K562 (cell line): ENCODE results near the gene ZNF487. TPM values are rescaled to one million over a fixed set of nuclear protein-coding genes. Genes with fewer than 3 reads are reported as not detected.

Source experiments
- ATAC-seq: fragments of 200-7000 bp; cut with Tn5 transposase; 3 replicates; pipeline ENCODE4 v1.9.1; 2020; ENCODE audit warnings: moderate library complexity
- BruUV-seq: library from RNA; stranded (reverse); fragments of 400-500 nt; replicated peaks from 2 replicates; lab custom pipeline; 2021; lab: Mats Ljungman, UMichigan
- CTCF ChIA-PET: fragments of 300-600 bp; formaldehyde crosslinking; extraction: SDS; loops from one replicate; lab custom pipeline; 2021; ENCODE audit warnings: low intra/inter-chr PET ratio; lab: Yijun Ruan, JAX
- POLR2A ChIA-PET: fragments of 300-600, 350-650 bp; sonication (Branson Sonifier 250); formaldehyde crosslinking; extraction: SDS; loops from one replicate; lab custom pipeline; 2021; ENCODE audit warnings: antibody characterized with exemption, inconsistent platforms; lab: Yijun Ruan, JAX
- DNase-seq, 4 experiments: peaks; one replicate each; pipeline versions ENCODE4 v3.0.0 to v3.0.0-alpha.2; 2011 to 2018; ENCODE audit warnings: low spot score in 3 of 4, mixed read lengths in 3 of 4; ENCODE audit errors: extremely low read depth in 1 of 4
- FAIRE-seq: peaks from 2 replicates; lab custom pipeline; 2011; peaks lifted over from hg19 to GRCh38; lab: Jason Lieb, UNC
- H2AFZ ChIP-seq: 2 replicates; pipeline ENCODE4 v1.6.0; 2011; ENCODE audit warnings: low read depth, low read length, control low read depth, inconsistent platforms
- H3K27ac ChIP-seq: fragments of 200-600 bp; 3 replicates; pipeline ENCODE4 v1.8.0; 2011; ENCODE audit warnings: low read depth, mild to moderate bottlenecking, control low read depth, inconsistent platforms, low read length, moderate library complexity, mixed read lengths; ENCODE audit errors: extremely low read depth
- H3K27me3 ChIP-seq, 2 experiments: fragments of 300-600 bp in 1 of 2; 2 replicates in 1 of 2; 3 replicates in 1 of 2; pipeline versions ENCODE4 v1.6.0 to v1.8.0; 2011; ENCODE audit warnings: inconsistent platforms in 2 of 2, low read length in 2 of 2, mild to moderate bottlenecking in 1 of 2, mixed read lengths in 1 of 2, moderate library complexity in 1 of 2; ENCODE audit not compliant: control insufficient read depth in 2 of 2, insufficient read depth in 2 of 2
- H3K36me3 ChIP-seq: fragments of 300-600 bp; 3 replicates; pipeline ENCODE4 v1.8.0; 2011; ENCODE audit warnings: mild to moderate bottlenecking, low read length, inconsistent platforms; ENCODE audit not compliant: control insufficient read depth, insufficient read depth
- H3K4me1 ChIP-seq, 2 experiments: fragments of 200-600 bp in 1 of 2; replicated peaks in 1 of 2; 2 replicates in 1 of 2; 3 replicates in 1 of 2; pipeline versions ENCODE4 v1.5.1 to v1.8.0; 2011; ENCODE audit warnings: inconsistent platforms in 2 of 2, low read length in 2 of 2, mild to moderate bottlenecking in 1 of 2, mixed read lengths in 1 of 2, moderate library complexity in 1 of 2; ENCODE audit not compliant: control insufficient read depth in 2 of 2, insufficient read depth in 2 of 2
- H3K4me2 ChIP-seq: 2 replicates; pipeline ENCODE4 v1.6.1; 2011; ENCODE audit warnings: low read length, control low read depth, inconsistent platforms, mixed read lengths; ENCODE audit not compliant: insufficient read depth
- H3K4me3 ChIP-seq: fragments of 200-600 bp; sonication (generic), shearing (Covaris generic); 2 replicates; pipeline ENCODE4 v1.5.1; 2016; ENCODE audit warnings: control low read depth, inconsistent platforms
- H3K79me2 ChIP-seq: fragments of 200-600 bp; 3 replicates; pipeline ENCODE4 v1.8.0; 2011; ENCODE audit warnings: low read length, inconsistent platforms; ENCODE audit not compliant: control insufficient read depth, insufficient read depth
- H3K9ac ChIP-seq, 2 experiments: 2 replicates each; pipeline versions ENCODE4 v1.6.0 to v1.6.1; 2011; ENCODE audit warnings: low read depth in 2 of 2, low read length in 2 of 2, control low read depth in 1 of 2, inconsistent platforms in 1 of 2, mild to moderate bottlenecking in 1 of 2, mixed read lengths in 1 of 2; ENCODE audit not compliant: insufficient read depth in 1 of 2
- H3K9me1 ChIP-seq: one replicate; pipeline ENCODE4 v1.6.0; 2011; ENCODE audit warnings: inconsistent platforms, mild to moderate bottlenecking, low read length, moderate library complexity; ENCODE audit not compliant: control insufficient read depth, insufficient read depth
- H3K9me3 ChIP-seq: replicated peaks from 2 replicates; pipeline ENCODE4 v1.5.1; 2011; ENCODE audit warnings: low read depth, low read length, inconsistent platforms; ENCODE audit not compliant: control insufficient read depth, insufficient read depth
- H4K20me1 ChIP-seq: replicated peaks from 2 replicates; pipeline ENCODE4 v1.6.1; 2011; ENCODE audit warnings: low read length, inconsistent platforms, mixed read lengths; ENCODE audit not compliant: control insufficient read depth, insufficient read depth
- CBFA2T3 ChIP-seq: fragments of 450-650 bp; IDR thresholded peaks from 2 replicates; pipeline ENCODE4 v1.6.1; 2017
- HINFP ChIP-seq: fragments of 450-650 bp; conservative IDR thresholded peaks from 2 replicates; pipeline ENCODE4 v1.6.1; 2016; ENCODE audit warnings: missing genetic modification characterization, low read depth, mild to moderate bottlenecking, control low read depth, missing compliant biosample characterization
- TSHZ1 ChIP-seq: fragments of 250-450 bp; sonication (Bioruptor Pico); IDR thresholded peaks from 2 replicates; pipeline ENCODE4 v1.4.0; 2020; ENCODE audit warnings: mild to moderate bottlenecking, moderate library complexity
- XRCC5 ChIP-seq: fragments of 200-400 bp; formaldehyde crosslinking; IDR thresholded peaks from 2 replicates; pipeline ENCODE4 v1.6.1; 2017; ENCODE audit warnings: low read depth, mild to moderate bottlenecking, low read length
- ZBTB40 ChIP-seq, 2 experiments: fragments of 450-650 bp in 1 of 2; sonication (generic) in 1 of 2; formaldehyde crosslinking in 1 of 2; IDR thresholded peaks; 2 replicates each; pipeline versions ENCODE4 v1.7.1 to v1.9.0; 2016 to 2022; ENCODE audit warnings: inconsistent platforms in 1 of 2, mild to moderate bottlenecking in 1 of 2, missing genetic modification reagents in 1 of 2
- ZNF589 ChIP-seq: fragments of 200-800 bp; sonication (Bioruptor generic); IDR thresholded peaks from 2 replicates; pipeline ENCODE4 v1.6.1; 2016; ENCODE audit warnings: low read depth, missing genetic modification characterization, missing compliant biosample characterization
- WGBS: fragments of 100-300 bp; shearing (Covaris generic); methylation state at CpG from one replicate; pipeline ENCODE4 v1.1.6; 2016; ENCODE audit warnings: low coverage, mixed read lengths; ENCODE audit not compliant: insufficient coverage; ENCODE audit errors: missing lambda C conversion rate; 5-methylcytosine and 5-hydroxymethylcytosine counted together
- in situ Hi-C: fragments of 300-500 bp; cut with MboI; formaldehyde crosslinking; loops from 4 replicates; pipeline ENCODE4 v1.15.0; 2018; ENCODE audit warnings: inconsistent platforms, mixed read lengths
- intact Hi-C: fragments of 100-400 bp; cut with micrococcal nuclease; formaldehyde crosslinking; loops from 2 replicates; pipeline ENCODE4 v1.14.2; 2022
- polyA plus RNA-seq, 8 experiments: library from polyadenylated mRNA; depleted of rRNA in 4 of 8; stranded (reverse) in 5 of 8; unstranded in 3 of 8; fragments of >200 nt; fragmentation: Nextera tagmentation in 2 of 8; fragmentation: Illumina TruSeq in 1 of 8; extraction: Ambion mirVana in 2 of 8; extraction: Trizol in 1 of 8; gene quantifications; 2 replicates each; pipeline versions ENCODE4 v1.2.1 to v1.2.3, GENCODE V29; 2011 to 2014; ENCODE audit warnings: inconsistent platforms in 1 of 8, missing spikeins in 1 of 8
- total RNA-seq, 7 experiments: library from RNA; depleted of rRNA in 6 of 7; stranded (reverse); fragments of >200 nt in 6 of 7; fragmentation: Illumina TruSeq in 2 of 7; extraction: Trizol in 2 of 7; gene quantifications; 2 replicates each; pipeline versions ENCODE4 v1.2.1 to v1.2.3, GENCODE V29; 2011 to 2021; ENCODE audit warnings: low replicate concordance in 1 of 7

Gene ZNF487
- total and polyA plus RNA-seq, 9 of the 15 experiments (the other 6 are each of a cell fraction or from before 2014, with no cell fraction given) = 1.9 to 6.5 (median 4.2) TPM

- no peak for FAIRE-seq
- Histone ChIP-seq H3K27me3 (no peaks in the 10 kb centered on the region), H3K27ac (no peak overlapping the region; the same call in 2 of the 3 replicates), H3K4me3 (no peak overlapping the region), H3K9me1 (peaks cover 4% of the 10 kb centered on the region), H3K36me3 (peaks cover 75% of the 10 kb centered on the region), H3K4me1 (peaks cover 38 to 58% of the 10 kb centered on the region in 2 experiments), H3K9me3 (no peaks in the 10 kb centered on the region), H3K4me2 (peak overlapping the region; percentile 84; the same call in 1 of the 2 replicates), H4K20me1 (peaks cover 72% of the 10 kb centered on the region), H3K79me2 (peaks cover 100% of the 10 kb centered on the region), H3K9ac (peak overlapping the region; percentile 12 to 63; a peak in 3 of 4 replicates), H2AFZ (no peak overlapping the region)
- ATAC-seq = no peak
- in situ Hi-C loops (no loop called here), intact Hi-C loops (no loop called here)
- CTCF ChIA-PET = no interaction called here
- BruUV-seq = TSS peak; percentile 1
- POLR2A ChIA-PET = interaction anchor here (0.5 to 1.7 kb wide), 7 partner anchors 9 to 201 kb away, joined by 3 to 6 read pairs (median 4); partner anchors contain the start of gene ZNF487
- WGBS = 28% methylated on average over 7 of the region's 7 CpGs
- DNase-seq = peak in 1 of 4 experiments; percentile 6
- TF ChIP-seq ZNF589 (CRISPR knock-in tag) (no peak), CBFA2T3 (0 out of 2 replicates have a peak, but pooled peaks have one; percentile 19), TSHZ1 (no peak), HINFP (no peak), XRCC5 (no peak), ZBTB40 (IDR thresholded peaks at IDR 0.05) (no peak), ZBTB40 (CRISPR knock-in tag; IDR thresholded peaks at IDR 0.05) (no peak)
These were observed 33.9 kb upstream of the ZNF487 start for GRCh38 chr10:43402880-43403452.
